ENCODE results near the gene ATP1A4. TPM values are rescaled to one million over a fixed set of nuclear protein-coding genes. Genes with fewer than 3 reads are reported as not detected.

The ATP1A4 gene
- total RNA-seq, 1 donor from 2014 or later, result not detected

- no peak for TF ChIP-seq CTCF (IDR thresholded peaks at IDR 0.05; ENCODE audit: partially characterized antibody, unreplicated experiment)
- Mint-ChIP-seq H3K27me3 (ENCODE audit: unreplicated experiment) (peaks cover 14% of the 10 kb centered on the region), H3K4me3 (ENCODE audit: unreplicated experiment) (peak overlapping the region; percentile 71), H3K9me3 (ENCODE audit: unreplicated experiment) (peaks cover 4% of the 10 kb centered on the region), H3K4me1 (ENCODE audit: low read depth, unreplicated experiment) (peaks cover 35% of the 10 kb centered on the region), H3K36me3 (ENCODE audit: unreplicated experiment) (no peaks in the 10 kb centered on the region), H3K27ac (ENCODE audit: unreplicated experiment) (peak overlapping the region; percentile 49)
- DNase-seq, result no peak
These were observed 54.6 kb downstream of the ATP1A4 start for GRCh38 chr1:160206036-160206389.

GRCh38 chr1:160206421-160207117 is 55.2 kb downstream of the ATP1A4 start:
- Mint-ChIP-seq H3K4me3 (ENCODE audit: unreplicated experiment) (peak overlapping the region; percentile 71), H3K36me3 (ENCODE audit: unreplicated experiment) (no peaks in the 10 kb centered on the region), H3K4me1 (ENCODE audit: low read depth, unreplicated experiment) (peaks cover 39% of the 10 kb centered on the region), H3K9me3 (ENCODE audit: unreplicated experiment) (peaks cover 7% of the 10 kb centered on the region), H3K27ac (ENCODE audit: unreplicated experiment) (no peak overlapping the region), H3K27me3 (ENCODE audit: unreplicated experiment) (peaks cover 14% of the 10 kb centered on the region)
- DNase-seq, result no peak
- TF ChIP-seq CTCF (IDR thresholded peaks at IDR 0.05; ENCODE audit: partially characterized antibody, unreplicated experiment), result no peak

- peaks cover 16% of the 10 kb centered on the region for H3K27me3 Mint-ChIP-seq (ENCODE audit: unreplicated experiment)
- no peak for TF ChIP-seq CTCF (IDR thresholded peaks at IDR 0.05; ENCODE audit: partially characterized antibody, unreplicated experiment)
- no peak for DNase-seq
- H3K4me1 Mint-ChIP-seq (ENCODE audit: low read depth, unreplicated experiment), result peaks cover 43% of the 10 kb centered on the region
- H3K36me3 Mint-ChIP-seq (ENCODE audit: unreplicated experiment), result no peaks in the 10 kb centered on the region
- no peak overlapping the region for H3K4me3 Mint-ChIP-seq (ENCODE audit: unreplicated experiment)
- H3K27ac Mint-ChIP-seq (ENCODE audit: unreplicated experiment), result no peak overlapping the region
- peaks cover 7% of the 10 kb centered on the region for H3K9me3 Mint-ChIP-seq (ENCODE audit: unreplicated experiment)
These were observed 55.8 kb downstream of the ATP1A4 start for GRCh38 chr1:160207118-160207650.

GRCh38 chr1:160207771-160208556 is 56.6 kb downstream of the ATP1A4 start:
- Mint-ChIP-seq H3K27ac (ENCODE audit: unreplicated experiment) (no peak overlapping the region), H3K4me3 (ENCODE audit: unreplicated experiment) (no peak overlapping the region), H3K36me3 (ENCODE audit: unreplicated experiment) (peaks cover 3% of the 10 kb centered on the region), H3K27me3 (ENCODE audit: unreplicated experiment) (peaks cover 15% of the 10 kb centered on the region), H3K4me1 (ENCODE audit: low read depth, unreplicated experiment) (peaks cover 43% of the 10 kb centered on the region), H3K9me3 (ENCODE audit: unreplicated experiment) (peaks cover 7% of the 10 kb centered on the region)
- no peak for TF ChIP-seq CTCF (IDR thresholded peaks at IDR 0.05; ENCODE audit: partially characterized antibody, unreplicated experiment)
- no peak for DNase-seq
